Measurements from ENCODE around the gene TMEM151A.

DNA sequence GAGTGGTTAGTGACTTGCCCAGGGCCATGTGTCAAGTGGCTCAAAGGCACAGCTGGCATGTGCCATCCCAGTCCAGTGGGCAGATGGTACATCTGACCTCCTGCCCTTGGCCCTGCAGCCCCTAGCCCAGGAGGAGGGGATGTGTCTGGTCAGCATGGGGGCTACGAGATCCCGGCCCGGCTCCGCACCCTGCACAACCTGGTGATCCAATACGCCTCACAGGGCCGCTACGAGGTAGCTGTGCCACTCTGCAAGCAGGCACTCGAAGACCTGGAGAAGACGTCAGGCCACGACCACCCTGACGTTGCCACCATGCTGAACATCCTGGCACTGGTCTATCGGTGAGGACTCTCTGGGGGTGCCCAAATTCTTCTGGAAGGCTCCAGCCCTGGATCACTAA lies 29.0 kb upstream of the TMEM151A start:
- TF ChIP-seq CTCF (IDR thresholded peaks at IDR 0.05): no peak
- no peak for TF ChIP-seq POLR2A (IDR thresholded peaks at IDR 0.05)
